ENCODE results near the gene SURF1. TPM values are rescaled to one million over a fixed set of nuclear protein-coding genes. Genes with fewer than 3 reads are reported as not detected.
"Not testable (repeated sequence)": the region's sequence is repeated elsewhere in the genome, so short reads cannot be mapped to it uniquely, and the experiment has no call there.

SURF1 gene
- total RNA-seq, 3 donors from 2014 or later: 45.9 to 61.4 (median 46.8) TPM

GRCh38 chr9:133340916-133341315 lies 15.4 kb downstream of the SURF1 start:
- TF ChIP-seq POLR2A (IDR thresholded peaks at IDR 0.05) (no peak), CTCF (IDR thresholded peaks at IDR 0.05) (no peak), POLR2AphosphoS5 (IDR thresholded peaks at IDR 0.05) (no peak)
- DNase-seq (ENCODE audit: low spot score in 2 of 2): no peak
- no peaks in the 10 kb centered on the region for H3K27me3 ChIP-seq
- H3K27ac ChIP-seq: no peak overlapping the region
- H3K4me1 ChIP-seq: no peaks in the 10 kb centered on the region
- no peaks in the 10 kb centered on the region for H3K9me3 ChIP-seq
- no peak overlapping the region for H3K4me3 ChIP-seq
- peaks cover 5% of the 10 kb centered on the region for H3K36me3 ChIP-seq
- intact Hi-C loops (cut with DNase I; ENCODE audit: low total_unique reads): no loop called here

- TF ChIP-seq CTCF (IDR thresholded peaks at IDR 0.05) (no peak), POLR2A (IDR thresholded peaks at IDR 0.05) (no peak)
- intact Hi-C loops (cut with DNase I; ENCODE audit: low total_unique reads): no loop called here
- Histone ChIP-seq H3K27ac (no peak overlapping the region), H3K27me3 (no peaks in the 10 kb centered on the region), H3K4me3 (no peak overlapping the region), H3K9me3 (no peaks in the 10 kb centered on the region), H3K4me1 (no peaks in the 10 kb centered on the region), H3K36me3 (peaks cover 5% of the 10 kb centered on the region)
- DNase-seq (ENCODE audit: low spot score in 2 of 2): no peak
Observed at GRCh38 chr9:133340256-133340655, 16.0 kb downstream of the SURF1 start.

- intact Hi-C loops (cut with DNase I; ENCODE audit: low total_unique reads): no loop called here
- Histone ChIP-seq H3K27ac (no peak overlapping the region), H3K4me1 (peaks cover 0 to 5% of the 10 kb centered on the region in 2 donors), H3K4me3 (no peak overlapping the region), H3K27me3 (no peaks in the 10 kb centered on the region), H3K9me3 (no peaks in the 10 kb centered on the region), H3K36me3 (peaks cover 5% of the 10 kb centered on the region)
- TF ChIP-seq POLR2AphosphoS5 (IDR thresholded peaks at IDR 0.05): no peak
- no peak for TF ChIP-seq POLR2A (IDR thresholded peaks at IDR 0.05)
- TF ChIP-seq CTCF (IDR thresholded peaks at IDR 0.05): no peak
- no peak for DNase-seq (ENCODE audit: low spot score in 2 of 2)
Observed at GRCh38 chr9:133339641-133340040, 16.6 kb downstream of the SURF1 start.

GRCh38 chr9:133335924-133336811 lies 20.1 kb downstream of the SURF1 start, which contains the start of gene SURF6:
TSS of gene SURF6 (minus strand) at chr9:133336188. CDS start at chr9:133336132, 56 bp downstream.
- Histone ChIP-seq H3K4me1 (peaks cover 0 to 12% of the 10 kb centered on the region in 2 donors), H3K36me3 (peaks cover 9% of the 10 kb centered on the region), H3K27me3 (no peaks in the 10 kb centered on the region), H3K27ac (peak within 1 kb of the TSS; percentile 54 to 78), H3K9me3 (no peaks in the 10 kb centered on the region), H3K4me3 (peak within 1 kb of the TSS; percentile 88 to 93 (median 88))
- intact Hi-C loops (cut with DNase I; ENCODE audit: low total_unique reads): no loop called here
- DNase-seq (ENCODE audit: low spot score in 2 of 2): peak; percentile 78 to 87
- TF ChIP-seq CTCF (IDR thresholded peaks at IDR 0.05): no peak
- TF ChIP-seq POLR2A (IDR thresholded peaks at IDR 0.05): no peak
- TF ChIP-seq POLR2AphosphoS5 (IDR thresholded peaks at IDR 0.05): peak; percentile 82 to 91 (median 89)

GRCh38 chr9:133334888-133335287 lies 21.4 kb downstream of the SURF1 start:
- H3K4me3 ChIP-seq: peak overlapping the region; percentile 88 to 93 (median 88)
- H3K27ac ChIP-seq; H3K9me3 ChIP-seq; H3K27me3 ChIP-seq; DNase-seq (ENCODE audit: low spot score in 2 of 2); intact Hi-C loops (cut with DNase I; ENCODE audit: low total_unique reads); H3K36me3 ChIP-seq: not testable (repeated sequence)
- H3K4me1 ChIP-seq: peaks cover 0 to 12% of the 10 kb centered on the region in 2 donors
